MCF 10A (cell line): ENCODE results near the gene BCAS3. TPM values are rescaled to one million over a fixed set of nuclear protein-coding genes. Genes with fewer than 3 reads are reported as not detected.

ENCODE experiments used
- BruUV-seq: library from RNA; stranded (reverse); fragments of 400-500 nt; replicated peaks from 2 replicates; lab custom pipeline; 2021; lab: Mats Ljungman, UMichigan
- CTCF ChIA-PET: fragments of 300-600 bp; sonication (Branson Sonifier 250); formaldehyde crosslinking; extraction: SDS; loops from one replicate; lab custom pipeline; 2021; ENCODE audit warnings: antibody characterized with exemption, inconsistent platforms; lab: Yijun Ruan, JAX
- POLR2A ChIA-PET: fragments of 300-600, 350-650 bp; sonication (Branson Sonifier 250); formaldehyde crosslinking; extraction: SDS; loops from one replicate; lab custom pipeline; 2020; ENCODE audit warnings: antibody characterized with exemption, inconsistent platforms; lab: Yijun Ruan, JAX
- DNase-seq: peaks from one replicate; pipeline ENCODE4 v3.0.0-alpha.2; 2018; ENCODE audit not compliant: unreplicated experiment
- H3K27ac Mint-ChIP-seq: one replicate; pipeline ENCODE4 v1.8.0; 2022; ENCODE audit warnings: mild to moderate bottlenecking, low read depth, mixed read lengths; ENCODE audit not compliant: unreplicated experiment
- H3K27me3 Mint-ChIP-seq: one replicate; pipeline ENCODE4 v1.8.0; 2022; ENCODE audit warnings: mixed read lengths; ENCODE audit not compliant: insufficient read depth, unreplicated experiment
- H3K36me3 Mint-ChIP-seq: one replicate; pipeline ENCODE4 v1.8.0; 2022; ENCODE audit warnings: mild to moderate bottlenecking, moderate library complexity, mixed read lengths; ENCODE audit not compliant: insufficient read depth, unreplicated experiment
- H3K4me1 Mint-ChIP-seq: one replicate; pipeline ENCODE4 v1.8.0; 2022; ENCODE audit warnings: mixed read lengths; ENCODE audit not compliant: insufficient read depth, unreplicated experiment
- H3K4me3 Mint-ChIP-seq: one replicate; pipeline ENCODE4 v1.8.0; 2022; ENCODE audit warnings: mild to moderate bottlenecking, moderate library complexity, mixed read lengths; ENCODE audit not compliant: unreplicated experiment
- H3K9me3 Mint-ChIP-seq: one replicate; pipeline ENCODE4 v1.8.0; 2022; ENCODE audit warnings: mixed read lengths; ENCODE audit not compliant: unreplicated experiment
- CTCF ChIP-seq: fragments of 200-600 bp; IDR thresholded peaks from one replicate; pipeline ENCODE4 v1.8.0; 2022; ENCODE audit warnings: antibody characterized with exemption, mild to moderate bottlenecking; ENCODE audit not compliant: unreplicated experiment
- intact Hi-C: fragments of 100-400 bp; cut with micrococcal nuclease; formaldehyde crosslinking; loops from 2 replicates; pipeline ENCODE4 v1.14.1; 2022
- total RNA-seq: library from RNA; stranded (reverse); gene quantifications from 2 replicates; pipeline ENCODE4 v1.2.3, GENCODE V29; 2022

BCAS3 gene
- total RNA-seq, 1 experiment from 2014 or later = 14.6 TPM

DNA sequence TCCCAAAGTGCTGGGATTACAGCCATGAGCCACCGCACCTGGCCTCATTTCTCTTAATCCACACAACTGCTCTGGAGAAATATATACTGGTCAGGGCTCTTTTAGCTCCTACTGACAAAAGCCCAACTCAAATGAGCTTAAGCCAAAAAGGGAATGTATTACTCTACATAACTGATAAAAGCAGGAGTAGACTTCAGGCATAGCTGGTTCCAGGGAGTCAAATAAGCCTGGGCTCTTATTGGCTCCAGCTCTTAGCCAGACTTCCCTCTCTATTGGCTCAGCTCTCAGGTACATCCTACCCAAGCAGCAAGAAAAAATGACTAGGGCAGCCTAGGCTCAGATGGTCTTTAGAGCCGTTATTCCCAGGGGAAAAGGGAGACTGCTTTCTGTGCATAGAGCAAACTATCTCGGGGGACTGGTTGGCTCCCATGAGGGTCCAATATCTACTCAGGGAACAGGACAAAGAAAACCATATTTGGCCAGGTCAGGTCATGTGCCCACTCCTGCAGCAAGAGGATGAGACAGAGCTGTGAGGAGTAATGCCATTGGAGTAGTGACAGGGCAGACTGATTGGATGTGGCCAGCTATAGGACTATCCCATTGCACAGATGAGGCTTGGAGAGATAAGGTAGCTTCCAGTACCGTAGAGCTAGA, 743.2 kb downstream of the BCAS3 start:
- H3K27ac Mint-ChIP-seq = no peak overlapping the region
- H3K9me3 Mint-ChIP-seq = no peaks in the 10 kb centered on the region
- BruUV-seq = no TSS peak
- no peaks in the 10 kb centered on the region for H3K4me1 Mint-ChIP-seq
- H3K27me3 Mint-ChIP-seq = peaks cover 33% of the 10 kb centered on the region
- POLR2A ChIA-PET = interaction anchor here (0.6 to 0.7 kb wide), 2 partner anchors 94 to 1182 kb away, joined by 3 read pairs; no protein-coding TSS in a partner anchor
- no peak overlapping the region for H3K4me3 Mint-ChIP-seq
- intact Hi-C loops = no loop called here
- H3K36me3 Mint-ChIP-seq = peaks cover 4% of the 10 kb centered on the region
- no peak for TF ChIP-seq CTCF
- CTCF ChIA-PET = interaction anchor here (0.6 to 4.3 kb wide), 7 partner anchors 9 to 162 kb away, joined by 3 to 35 read pairs (median 4); no protein-coding TSS in a partner anchor
- DNase-seq = no peak

DNA sequence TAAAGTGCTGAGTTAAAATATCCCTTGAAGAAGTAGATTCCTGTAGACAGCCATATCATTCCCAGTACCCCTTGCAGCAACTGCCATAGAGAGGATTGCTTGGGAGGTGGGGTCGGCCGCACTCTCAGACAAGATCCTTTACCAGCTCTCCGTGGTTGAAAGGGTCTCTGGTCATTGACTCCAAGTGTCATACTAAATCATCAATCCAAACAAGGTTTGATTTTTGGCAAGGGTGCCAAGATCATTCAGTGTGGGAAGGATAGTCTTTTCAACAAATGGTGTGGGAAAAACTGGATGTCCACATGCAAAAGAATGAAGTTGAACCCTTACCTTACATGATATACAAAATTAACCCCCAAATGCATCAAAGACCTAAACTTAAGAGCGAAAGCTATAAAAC, 743.8 kb downstream of the BCAS3 start:
- no peaks in the 10 kb centered on the region for H3K4me1 Mint-ChIP-seq
- H3K27ac Mint-ChIP-seq = no peak overlapping the region
- no peak for DNase-seq
- ChIA-PET CTCF (interaction anchor here (1.0 to 4.3 kb wide), 4 partner anchors 9 to 131 kb away, joined by 3 to 35 read pairs (median 4); no protein-coding TSS in a partner anchor), POLR2A (interaction anchor here (0.6 kb wide), 1 partner anchor 1181 kb away, joined by 3 read pairs; no protein-coding TSS in a partner anchor)
- peaks cover 4% of the 10 kb centered on the region for H3K36me3 Mint-ChIP-seq
- no peaks in the 10 kb centered on the region for H3K9me3 Mint-ChIP-seq
- no peak overlapping the region for H3K4me3 Mint-ChIP-seq
- BruUV-seq = no TSS peak
- no peak for TF ChIP-seq CTCF
- H3K27me3 Mint-ChIP-seq = peaks cover 33% of the 10 kb centered on the region
- intact Hi-C loops = no loop called here

DNA sequence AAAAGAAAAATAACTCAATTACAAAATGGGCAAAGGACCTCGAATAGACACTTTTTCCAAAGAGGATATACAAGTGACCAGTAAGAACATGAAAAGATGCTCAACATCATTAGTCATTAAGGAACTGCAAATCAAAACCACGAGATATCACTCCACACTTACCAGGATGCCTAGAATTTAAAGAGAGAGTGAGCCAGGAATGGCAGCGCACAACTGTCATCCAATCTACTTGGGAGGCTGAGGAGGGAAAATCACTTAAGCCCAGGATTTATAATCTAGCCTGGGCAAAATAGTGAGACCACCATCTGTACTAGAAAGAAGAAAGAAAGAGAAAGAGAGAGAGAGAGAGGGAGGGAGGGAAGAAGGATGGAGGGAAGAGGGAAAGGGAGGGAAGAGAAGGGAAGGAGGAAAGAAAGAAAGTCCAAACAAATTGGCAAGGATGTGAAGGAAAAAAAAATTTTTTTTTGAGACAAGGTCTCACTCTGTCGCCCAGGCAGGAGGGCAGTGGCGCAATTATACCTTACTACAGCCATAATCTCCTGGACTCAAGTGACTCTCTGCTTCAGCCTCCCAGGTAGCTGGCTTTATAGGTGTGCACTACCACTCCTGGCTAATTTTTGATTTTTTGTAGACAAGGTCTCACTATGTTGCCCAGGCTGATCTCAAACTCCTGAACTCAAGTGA, 744.6 kb downstream of the BCAS3 start:
- peaks cover 33% of the 10 kb centered on the region for H3K27me3 Mint-ChIP-seq
- no peak for DNase-seq
- BruUV-seq = no TSS peak
- no peaks in the 10 kb centered on the region for H3K4me1 Mint-ChIP-seq
- TF ChIP-seq CTCF = no peak
- ChIA-PET POLR2A (no interaction called here), CTCF (interaction anchor here (0.8 to 4.3 kb wide), 3 partner anchors 8 to 414 kb away, joined by 3 to 35 read pairs (median 4); no protein-coding TSS in a partner anchor)
- intact Hi-C loops = no loop called here
- no peak overlapping the region for H3K27ac Mint-ChIP-seq
- peaks cover 4% of the 10 kb centered on the region for H3K36me3 Mint-ChIP-seq
- H3K4me3 Mint-ChIP-seq = no peak overlapping the region
- H3K9me3 Mint-ChIP-seq = no peaks in the 10 kb centered on the region

GRCh38 chr17:61422869-61423268, 745.2 kb downstream of the BCAS3 start:
- ChIA-PET CTCF (interaction anchor here (0.8 to 4.3 kb wide), 4 partner anchors 9 to 414 kb away, joined by 3 to 35 read pairs (median 6); no protein-coding TSS in a partner anchor), POLR2A (no interaction called here)
- DNase-seq = no peak
- intact Hi-C loops = no loop called here
- Mint-ChIP-seq H3K4me3 (no peak overlapping the region), H3K27ac (no peak overlapping the region), H3K4me1 (no peaks in the 10 kb centered on the region), H3K36me3 (peaks cover 4% of the 10 kb centered on the region), H3K9me3 (no peaks in the 10 kb centered on the region), H3K27me3 (peaks cover 33% of the 10 kb centered on the region)
- no TSS peak for BruUV-seq
- TF ChIP-seq CTCF = no peak
